ENCODE measurements around the gene LCNL1.

Gene LCNL1

GRCh38 chr9:136949239-136949816 lies 33.5 kb upstream of the LCNL1 start:
- H3K4me3 ChIP-seq (ENCODE audit: low read depth, low read length) = peak overlapping the region; percentile 65
- no peak for TF ChIP-seq CTCF (IDR thresholded peaks at IDR 0.05; ENCODE audit: borderline replicate concordance, insufficient read depth, low read depth, low read length)

DNA sequence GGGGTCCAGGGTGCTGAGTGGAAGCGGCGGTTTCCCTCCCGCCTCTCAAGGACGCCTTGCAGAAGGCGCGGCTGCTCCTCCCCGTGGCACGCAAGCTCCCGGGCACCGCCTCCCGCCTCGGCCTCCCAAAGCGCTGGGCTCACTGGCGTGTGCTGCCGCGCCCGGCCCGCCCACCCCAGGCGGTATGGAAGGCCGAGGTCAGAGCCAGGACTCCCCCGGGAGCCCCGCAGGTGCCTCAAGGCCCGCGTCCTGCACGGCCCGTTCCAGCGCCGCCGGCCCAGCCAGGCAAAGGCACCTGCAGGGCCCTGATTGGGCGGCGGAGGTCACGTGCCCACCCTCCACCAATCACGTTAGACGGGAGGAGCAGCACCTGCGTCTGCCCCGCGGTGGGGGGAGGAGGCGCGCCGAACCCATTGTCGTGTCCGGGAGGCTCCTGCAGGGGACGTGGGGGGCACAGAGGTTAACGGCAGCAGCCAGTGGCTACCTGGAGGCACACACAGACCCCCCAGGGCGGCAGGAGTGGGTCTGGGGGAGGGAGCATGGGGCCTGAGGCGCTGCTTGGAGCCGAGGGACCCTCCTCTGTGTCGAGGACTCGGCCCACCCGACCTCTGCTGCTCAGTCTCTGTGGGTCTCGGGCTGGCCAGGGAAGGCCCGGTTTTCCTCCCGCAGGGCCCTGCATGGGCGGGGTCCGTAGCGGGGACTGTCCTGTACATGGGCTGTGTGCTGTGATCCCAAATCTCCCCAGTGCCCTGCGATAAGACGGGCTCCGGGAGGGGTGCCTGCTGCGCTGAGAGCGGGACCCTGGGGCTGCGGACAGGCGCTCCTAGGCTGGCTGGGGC lies 32.8 kb upstream of the LCNL1 start:
- peak; percentile 45 for TF ChIP-seq CTCF (IDR thresholded peaks at IDR 0.05; ENCODE audit: borderline replicate concordance, insufficient read depth, low read depth, low read length)
- peak overlapping the region; percentile 65 for H3K4me3 ChIP-seq (ENCODE audit: low read depth, low read length)

DNA sequence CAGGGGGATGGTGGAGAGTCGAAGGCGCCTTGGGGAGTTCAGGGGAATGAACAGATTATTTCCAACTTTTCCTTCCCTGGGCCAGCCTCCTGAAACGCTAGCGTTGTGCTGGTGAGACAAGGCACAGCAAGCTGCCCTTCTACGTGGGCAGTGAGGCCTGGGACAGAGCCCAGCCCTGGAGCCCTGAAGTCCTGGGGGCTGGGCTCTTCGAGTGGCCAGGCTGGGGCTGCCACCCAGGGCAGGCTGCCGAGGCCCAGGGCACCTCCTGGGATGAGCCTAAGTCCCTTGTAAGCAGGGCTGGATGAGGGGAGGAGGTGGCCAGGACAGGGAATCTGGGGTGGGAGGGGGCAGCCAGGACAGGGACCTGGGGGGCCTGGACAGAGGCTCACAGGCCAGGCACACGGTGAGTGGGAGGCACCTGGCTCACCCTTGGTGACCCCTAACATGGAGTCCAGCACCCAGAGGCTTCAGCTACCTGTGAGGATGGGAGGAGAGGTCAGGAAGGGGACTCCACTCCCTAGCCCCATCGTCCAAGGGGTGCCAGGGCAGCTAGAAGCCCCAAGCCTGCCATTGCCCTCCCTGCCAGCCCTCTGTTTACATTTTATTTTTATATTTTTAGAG lies 32.0 kb upstream of the LCNL1 start:
- no peak for TF ChIP-seq CTCF (IDR thresholded peaks at IDR 0.05; ENCODE audit: borderline replicate concordance, insufficient read depth, low read depth, low read length)
- H3K4me3 ChIP-seq (ENCODE audit: low read depth, low read length) = no peak overlapping the region

- H3K4me3 ChIP-seq (ENCODE audit: low read depth, low read length) = no peak within 1 kb of the TSS
- no peak for TF ChIP-seq CTCF (IDR thresholded peaks at IDR 0.05; ENCODE audit: borderline replicate concordance, insufficient read depth, low read depth, low read length)
These were observed 31.1 kb upstream of the LCNL1 start, which contains the start of gene LCN12 for GRCh38 chr9:136951541-136952320. Gene LCN12, plus strand, starts transcription at chr9:136952273. Its CDS starts 55 bp downstream, at chr9:136952328.

DNA sequence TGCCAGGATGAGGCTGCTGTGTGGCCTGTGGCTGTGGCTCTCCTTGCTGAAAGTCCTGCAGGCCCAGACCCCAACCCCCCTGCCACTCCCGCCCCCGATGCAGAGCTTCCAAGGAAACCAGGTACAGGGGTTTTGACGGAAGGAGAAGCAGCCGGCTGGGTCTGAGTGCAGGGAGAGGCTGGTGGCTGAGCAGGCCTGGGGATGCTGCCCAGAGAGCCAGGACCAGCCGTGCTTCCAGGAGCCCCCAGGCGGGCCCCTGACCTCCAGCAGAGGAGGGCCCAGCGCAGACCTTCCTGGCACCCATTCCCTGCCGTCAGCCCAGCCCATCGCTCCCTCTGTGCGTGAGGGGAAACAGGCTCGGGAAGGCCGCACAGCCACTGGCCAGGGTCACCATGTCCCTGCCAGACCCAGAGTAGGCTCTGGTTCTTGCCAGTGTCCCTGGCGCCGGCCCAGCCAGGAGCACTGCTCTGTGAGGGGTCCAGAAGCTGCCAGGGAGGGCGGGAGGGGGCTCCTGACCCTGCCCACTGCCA lies 30.4 kb upstream of the LCNL1 start:
- no peak overlapping the region for H3K4me3 ChIP-seq (ENCODE audit: low read depth, low read length)
- TF ChIP-seq CTCF (IDR thresholded peaks at IDR 0.05; ENCODE audit: borderline replicate concordance, insufficient read depth, low read depth, low read length) = no peak

DNA sequence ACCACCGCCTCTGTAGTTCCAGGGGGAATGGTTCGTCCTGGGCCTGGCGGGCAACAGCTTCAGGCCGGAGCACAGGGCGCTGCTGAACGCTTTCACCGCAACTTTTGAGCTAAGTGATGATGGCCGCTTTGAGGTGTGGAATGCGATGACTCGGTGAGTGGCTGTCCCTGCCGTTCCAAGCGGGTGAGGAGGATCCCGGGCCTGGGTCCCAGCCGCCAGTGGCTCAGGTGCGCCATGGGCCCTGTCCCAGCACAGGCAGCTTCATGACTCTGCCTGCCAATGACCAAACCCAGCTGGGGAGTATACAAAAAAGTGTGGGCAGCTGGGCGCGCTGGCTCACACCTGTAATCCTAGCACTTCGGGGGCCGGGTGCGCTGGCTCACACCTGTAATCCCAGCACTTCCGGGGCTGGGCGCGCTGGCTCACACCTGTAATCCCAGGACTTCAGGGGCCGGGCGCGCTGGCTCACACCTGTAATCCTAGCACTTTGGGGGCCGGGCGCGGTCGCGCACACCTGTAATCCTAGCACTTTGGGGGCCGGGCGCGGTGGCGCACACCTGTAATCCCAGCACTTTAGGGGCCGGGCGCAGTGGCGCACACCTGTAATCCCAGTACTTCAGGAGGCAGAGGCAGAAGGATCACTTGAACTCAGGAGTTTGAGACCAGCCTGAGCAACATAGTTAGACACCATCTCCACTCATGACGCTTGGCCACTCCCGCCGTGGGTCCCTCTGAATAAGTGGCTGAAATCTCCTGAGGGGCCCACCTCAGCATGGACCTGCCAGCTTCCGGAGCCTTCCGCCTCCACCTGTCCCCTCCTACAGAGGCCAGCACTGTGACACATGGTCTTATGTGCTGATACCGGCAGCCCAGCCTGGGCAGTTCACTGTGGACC lies 29.7 kb upstream of the LCNL1 start:
- no peak overlapping the region for H3K4me3 ChIP-seq (ENCODE audit: low read depth, low read length)
- no peak for TF ChIP-seq CTCF (IDR thresholded peaks at IDR 0.05; ENCODE audit: borderline replicate concordance, insufficient read depth, low read depth, low read length)

All from GM12875 (cell line).